ENCODE measurements around the gene UST.

- TF ChIP-seq CTCF (IDR thresholded peaks at IDR 0.05) (no peak), EZH2 (IDR thresholded peaks at IDR 0.05) (no peak), EZH2phosphoT487 (IDR thresholded peaks at IDR 0.05) (no peak)
Observed at GRCh38 chr6:148934961-148935360, 188.1 kb downstream of the UST start.
